ENCODE data around the gene TRAF3IP1.
"Not testable (repeated sequence)": the region's sequence is repeated elsewhere in the genome, so short reads cannot be mapped to it uniquely, and the experiment has no call there.

TRAF3IP1 gene

DNA sequence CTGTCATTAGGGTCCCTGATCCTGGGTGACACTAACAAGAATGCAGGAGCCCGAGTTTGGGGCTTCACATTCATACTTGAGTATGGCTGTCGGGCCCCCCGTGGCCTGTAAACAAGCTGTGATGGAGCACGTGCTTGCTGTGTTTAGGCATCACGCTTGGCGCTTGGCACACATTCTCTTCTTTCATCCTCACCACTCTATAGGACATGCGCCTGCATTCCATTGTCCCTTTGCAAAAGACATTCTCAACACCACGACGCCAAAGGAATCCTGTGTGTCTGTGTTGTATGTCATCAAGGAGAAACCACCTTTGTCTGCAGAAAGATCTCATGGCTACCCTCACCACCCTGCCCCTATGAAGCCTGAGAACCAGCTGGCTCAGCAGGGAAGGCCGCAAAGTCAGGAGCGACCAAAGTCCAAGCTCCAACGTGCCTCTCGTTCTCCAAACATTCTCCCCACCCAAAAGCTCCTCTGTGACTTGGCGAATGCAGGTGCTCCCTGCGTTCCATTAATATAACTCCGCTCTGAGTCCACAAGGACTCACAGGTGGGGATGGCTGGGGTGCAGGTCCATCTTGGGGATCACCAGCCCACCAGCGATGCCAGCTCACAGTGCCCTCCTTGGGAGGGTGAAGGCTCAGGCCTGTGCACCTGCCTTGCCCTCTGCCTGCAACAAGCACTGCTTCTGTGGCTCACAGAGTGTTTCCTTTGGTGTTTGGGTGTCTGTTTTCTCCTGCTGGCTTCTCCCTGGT lies 25.8 kb upstream of the TRAF3IP1 start:
- no peaks in the 10 kb centered on the region for H3K9me3 Mint-ChIP-seq
- peaks cover 10% of the 10 kb centered on the region for H3K4me1 Mint-ChIP-seq (ENCODE audit: low read depth)
- no peaks in the 10 kb centered on the region for H3K36me3 Mint-ChIP-seq (ENCODE audit: low read depth)
- no peak for DNase-seq
- H3K27me3 Mint-ChIP-seq: peaks cover 10% of the 10 kb centered on the region
- no peak overlapping the region for H3K4me3 Mint-ChIP-seq
- H3K27ac Mint-ChIP-seq: no peak overlapping the region

DNA sequence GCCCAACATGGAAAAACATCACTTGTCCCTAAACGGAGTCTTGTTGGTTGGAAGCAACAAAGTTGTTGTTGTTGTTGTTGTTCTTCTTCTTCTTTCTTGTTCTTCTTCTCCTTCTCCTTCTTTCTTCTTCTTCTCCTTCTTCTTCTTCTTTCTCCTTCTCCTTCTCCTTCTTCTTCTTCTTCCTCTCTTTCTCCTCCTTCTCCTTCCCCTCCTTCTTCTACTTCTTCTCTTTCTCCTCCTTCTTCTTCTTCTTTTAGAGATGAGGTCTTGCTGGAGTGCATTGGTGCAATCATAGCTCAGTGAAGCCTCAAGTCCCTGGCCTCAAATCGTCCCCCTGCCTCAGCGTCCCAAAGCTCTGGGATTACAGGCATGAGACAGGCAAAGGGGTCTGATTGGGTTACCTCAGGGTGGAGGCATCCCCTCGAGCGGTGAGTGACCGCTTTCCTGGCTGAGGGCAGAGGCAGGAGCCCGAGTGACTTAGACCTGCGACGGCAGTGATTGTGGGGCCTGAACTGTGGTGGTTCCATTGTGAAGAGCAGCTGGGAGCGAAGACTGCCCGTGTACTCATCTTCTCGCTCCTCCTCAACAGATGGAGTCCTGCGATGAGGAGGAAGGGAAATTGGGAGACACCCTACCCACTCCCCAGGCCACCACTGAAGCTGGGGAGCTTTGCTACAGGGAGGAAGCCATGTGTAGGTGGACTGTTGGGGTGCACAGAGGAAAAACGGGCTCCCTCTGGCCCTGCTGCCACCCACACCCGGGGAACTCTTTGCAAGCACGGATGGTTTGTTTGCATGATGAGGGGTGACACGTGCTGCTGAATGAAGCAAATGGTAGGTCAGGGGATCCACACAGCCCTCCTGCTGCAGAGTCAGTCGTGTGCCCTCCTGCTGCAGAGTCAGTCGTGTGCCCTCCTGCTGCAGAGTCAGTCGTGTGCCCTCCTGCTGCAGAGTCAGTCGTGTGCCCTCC lies 24.9 kb upstream of the TRAF3IP1 start:
- DNase-seq: no peak
- Mint-ChIP-seq H3K9me3 (no peaks in the 10 kb centered on the region), H3K27me3 (peaks cover 10% of the 10 kb centered on the region), H3K4me1 (ENCODE audit: low read depth) (peaks cover 1% of the 10 kb centered on the region), H3K36me3 (ENCODE audit: low read depth) (no peaks in the 10 kb centered on the region), H3K27ac (no peak overlapping the region), H3K4me3 (no peak overlapping the region)

GRCh38 chr2:238296638-238297457 lies 23.5 kb upstream of the TRAF3IP1 start:
- no peaks in the 10 kb centered on the region for H3K9me3 Mint-ChIP-seq
- no peak overlapping the region for H3K27ac Mint-ChIP-seq
- H3K36me3 Mint-ChIP-seq (ENCODE audit: low read depth): no peaks in the 10 kb centered on the region
- H3K4me3 Mint-ChIP-seq: no peak overlapping the region
- peaks cover 12% of the 10 kb centered on the region for H3K27me3 Mint-ChIP-seq
- no peaks in the 10 kb centered on the region for H3K4me1 Mint-ChIP-seq (ENCODE audit: low read depth)
- no peak for DNase-seq

- peaks cover 12% of the 10 kb centered on the region for H3K27me3 Mint-ChIP-seq
- no peak for DNase-seq
- H3K4me3 Mint-ChIP-seq: no peak overlapping the region
- no peaks in the 10 kb centered on the region for H3K9me3 Mint-ChIP-seq
- H3K4me1 Mint-ChIP-seq (ENCODE audit: low read depth): no peaks in the 10 kb centered on the region
- no peak overlapping the region for H3K27ac Mint-ChIP-seq
- H3K36me3 Mint-ChIP-seq (ENCODE audit: low read depth): no peaks in the 10 kb centered on the region
Observed at GRCh38 chr2:238299803-238300202, 20.5 kb upstream of the TRAF3IP1 start.

DNA sequence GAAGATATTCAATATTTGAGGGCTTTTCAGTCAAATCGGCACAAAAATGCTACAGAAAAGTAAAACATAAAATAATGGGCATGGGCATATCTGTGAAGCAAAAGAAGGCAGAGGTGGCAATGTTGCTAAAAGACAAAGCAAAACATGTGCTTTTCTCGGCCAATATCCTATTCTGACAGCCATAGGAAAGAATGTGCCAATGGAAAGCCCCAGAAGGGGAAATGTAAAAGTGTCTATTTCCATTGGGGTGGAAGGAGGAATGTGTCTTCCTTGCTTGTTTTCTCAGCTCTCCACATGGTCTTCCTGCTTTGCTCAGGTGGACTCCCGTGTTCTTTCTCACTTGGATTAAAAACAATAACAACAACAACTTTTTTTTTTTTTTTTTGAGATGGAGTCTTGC lies 18.2 kb upstream of the TRAF3IP1 start:
- H3K9me3 Mint-ChIP-seq: no peaks in the 10 kb centered on the region
- H3K4me1 Mint-ChIP-seq (ENCODE audit: low read depth): no peaks in the 10 kb centered on the region
- no peak overlapping the region for H3K27ac Mint-ChIP-seq
- peaks cover 10% of the 10 kb centered on the region for H3K27me3 Mint-ChIP-seq
- DNase-seq: no peak
- H3K36me3 Mint-ChIP-seq (ENCODE audit: low read depth): no peaks in the 10 kb centered on the region
- H3K4me3 Mint-ChIP-seq: no peak overlapping the region

DNA sequence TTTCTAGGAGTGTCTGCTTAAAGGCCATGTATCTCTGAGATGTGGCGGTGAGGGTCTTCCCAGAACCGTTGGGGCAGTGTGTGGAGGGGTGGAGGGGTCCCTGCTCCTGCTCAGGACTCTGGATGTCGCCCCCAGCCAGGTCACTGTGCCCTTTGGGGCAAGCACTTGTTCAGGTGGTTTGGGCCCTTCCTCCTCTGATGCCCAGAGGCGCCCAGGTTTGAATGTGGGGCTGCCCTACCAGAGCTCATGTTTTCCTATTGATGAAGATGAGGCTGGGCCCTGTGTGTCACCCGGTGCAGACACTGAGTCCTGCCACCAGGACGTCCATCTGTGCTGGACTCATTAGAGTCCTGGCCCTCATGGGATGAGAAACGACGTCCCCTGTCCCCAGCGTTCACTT lies 17.6 kb upstream of the TRAF3IP1 start:
- Mint-ChIP-seq H3K9me3 (no peaks in the 10 kb centered on the region), H3K27me3 (peaks cover 8% of the 10 kb centered on the region), H3K36me3 (ENCODE audit: low read depth) (no peaks in the 10 kb centered on the region), H3K4me3 (no peak overlapping the region), H3K27ac (no peak overlapping the region), H3K4me1 (ENCODE audit: low read depth) (no peaks in the 10 kb centered on the region)
- no peak for DNase-seq

DNA sequence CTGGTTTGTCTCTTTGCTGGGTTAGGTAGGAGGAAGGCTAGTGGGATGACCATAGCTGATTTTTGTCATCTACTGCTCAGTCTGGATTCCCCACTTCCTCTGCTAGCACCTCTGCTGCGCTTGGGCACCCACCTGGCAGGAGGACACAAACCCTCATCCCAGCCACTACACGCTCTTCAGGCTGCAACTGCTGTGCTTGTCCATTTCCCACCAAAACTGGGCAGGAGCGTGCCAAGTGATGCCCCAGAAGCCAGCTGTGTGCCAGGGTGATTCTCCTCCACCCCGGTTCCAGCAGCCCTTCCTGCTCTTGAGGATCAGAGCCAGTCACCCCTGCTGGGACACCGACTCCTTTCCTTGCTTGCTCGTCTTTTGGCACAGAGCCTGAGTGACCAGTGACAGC lies 16.2 kb upstream of the TRAF3IP1 start:
- Mint-ChIP-seq H3K27ac (no peak overlapping the region), H3K4me3 (no peak overlapping the region), H3K27me3 (peaks cover 4% of the 10 kb centered on the region), H3K9me3 (no peaks in the 10 kb centered on the region), H3K4me1 (ENCODE audit: low read depth) (no peaks in the 10 kb centered on the region), H3K36me3 (ENCODE audit: low read depth) (no peaks in the 10 kb centered on the region)
- no peak for DNase-seq

DNA sequence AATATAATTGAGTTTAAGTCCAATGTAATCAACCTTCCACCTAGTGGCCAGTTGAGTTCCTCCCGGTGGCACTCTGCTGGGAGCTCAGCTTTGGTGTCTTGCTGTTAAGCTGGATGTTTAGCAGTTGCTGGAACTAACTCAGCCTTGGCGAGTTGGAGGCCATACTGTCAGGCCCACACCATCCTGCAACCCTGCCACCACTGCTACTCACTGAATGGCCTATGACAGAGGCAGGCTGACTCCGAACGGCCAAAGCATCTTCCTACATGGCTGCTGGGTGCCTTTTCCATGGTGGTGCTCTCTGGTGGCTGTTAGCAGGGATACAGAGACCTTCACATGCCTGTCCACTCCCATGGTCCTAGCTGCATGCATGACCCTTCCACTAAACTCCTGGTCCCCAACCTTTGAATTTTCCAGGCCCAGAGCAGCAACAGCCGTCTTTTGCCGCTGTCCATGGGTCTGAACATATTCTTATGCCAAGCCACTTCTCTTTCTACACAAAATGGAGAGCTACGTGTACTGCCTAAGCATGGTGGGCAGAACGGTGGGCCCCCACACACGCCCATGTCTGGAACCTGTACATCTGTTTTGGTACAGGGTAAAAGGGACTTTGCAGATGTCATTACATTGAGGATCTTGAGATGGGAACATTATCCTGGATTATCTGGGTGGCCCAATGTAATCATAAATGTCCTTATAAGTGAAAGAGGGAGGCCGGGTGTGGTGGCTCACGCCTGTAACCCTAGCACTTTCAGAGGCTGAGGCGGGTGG lies 15.0 kb upstream of the TRAF3IP1 start:
- no peaks in the 10 kb centered on the region for H3K9me3 Mint-ChIP-seq
- H3K4me1 Mint-ChIP-seq (ENCODE audit: low read depth): no peaks in the 10 kb centered on the region
- H3K36me3 Mint-ChIP-seq (ENCODE audit: low read depth): no peaks in the 10 kb centered on the region
- no peak overlapping the region for H3K27ac Mint-ChIP-seq
- H3K27me3 Mint-ChIP-seq: peaks cover 7% of the 10 kb centered on the region
- no peak overlapping the region for H3K4me3 Mint-ChIP-seq
- no peak for DNase-seq

GRCh38 chr2:238305965-238306671 lies 14.2 kb upstream of the TRAF3IP1 start:
- no peak for DNase-seq
- Mint-ChIP-seq H3K36me3 (ENCODE audit: low read depth) (no peaks in the 10 kb centered on the region), H3K9me3 (no peaks in the 10 kb centered on the region), H3K27me3 (peaks cover 6% of the 10 kb centered on the region), H3K4me3 (no peak overlapping the region), H3K27ac (no peak overlapping the region), H3K4me1 (ENCODE audit: low read depth) (no peaks in the 10 kb centered on the region)

- no peak for DNase-seq
- no peaks in the 10 kb centered on the region for H3K4me1 Mint-ChIP-seq (ENCODE audit: low read depth)
- H3K27me3 Mint-ChIP-seq: peaks cover 6% of the 10 kb centered on the region
- H3K27ac Mint-ChIP-seq: no peak overlapping the region
- H3K4me3 Mint-ChIP-seq: no peak overlapping the region
- H3K9me3 Mint-ChIP-seq: no peaks in the 10 kb centered on the region
- H3K36me3 Mint-ChIP-seq (ENCODE audit: low read depth): no peaks in the 10 kb centered on the region
Observed at GRCh38 chr2:238306672-238306998, 13.7 kb upstream of the TRAF3IP1 start.

GRCh38 chr2:238308177-238308576 lies 12.1 kb upstream of the TRAF3IP1 start:
- Mint-ChIP-seq H3K4me1 (ENCODE audit: low read depth) (no peaks in the 10 kb centered on the region), H3K36me3 (ENCODE audit: low read depth) (no peaks in the 10 kb centered on the region), H3K27me3 (peaks cover 6% of the 10 kb centered on the region), H3K9me3 (no peaks in the 10 kb centered on the region), H3K27ac (no peak overlapping the region), H3K4me3 (no peak overlapping the region)
- no peak for DNase-seq

DNA sequence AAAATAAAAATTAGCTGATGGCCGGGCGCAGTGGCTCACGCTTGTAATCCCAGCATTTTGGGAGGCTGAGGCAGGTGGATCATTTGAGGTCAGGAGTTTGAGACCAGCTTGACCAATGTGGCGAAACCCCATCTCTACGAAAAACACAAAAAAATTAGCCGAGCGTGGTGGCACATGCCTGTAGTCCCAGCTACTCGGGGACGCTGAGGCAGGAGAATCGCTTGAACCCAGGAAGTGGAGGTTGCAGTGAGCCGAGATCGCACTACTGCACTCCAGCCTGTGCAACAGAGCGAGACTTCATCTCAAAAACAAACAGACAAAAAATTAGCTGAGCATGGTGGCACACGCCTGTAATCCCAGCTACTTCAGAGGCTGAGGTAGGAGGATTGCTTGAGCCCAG lies 9.6 kb upstream of the TRAF3IP1 start:
- H3K27me3 Mint-ChIP-seq; DNase-seq; H3K4me1 Mint-ChIP-seq (ENCODE audit: low read depth); H3K36me3 Mint-ChIP-seq (ENCODE audit: low read depth); H3K4me3 Mint-ChIP-seq; H3K9me3 Mint-ChIP-seq; H3K27ac Mint-ChIP-seq: not testable (repeated sequence)

- H3K4me1 Mint-ChIP-seq (ENCODE audit: low read depth): no peaks in the 10 kb centered on the region
- no peaks in the 10 kb centered on the region for H3K9me3 Mint-ChIP-seq
- peaks cover 10% of the 10 kb centered on the region for H3K27me3 Mint-ChIP-seq
- DNase-seq: no peak
- no peak overlapping the region for H3K27ac Mint-ChIP-seq
- H3K36me3 Mint-ChIP-seq (ENCODE audit: low read depth): no peaks in the 10 kb centered on the region
- H3K4me3 Mint-ChIP-seq: no peak overlapping the region
Observed at GRCh38 chr2:238313289-238313990, 6.9 kb upstream of the TRAF3IP1 start.
